GM04503 (cell line): Measurements from ENCODE around the gene LSR.

Source experiments
- DNase-seq: peaks from one replicate; pipeline ENCODE4 v3.0.0-alpha.2; 2012; ENCODE audit warnings: low read depth

Gene LSR, protein sequence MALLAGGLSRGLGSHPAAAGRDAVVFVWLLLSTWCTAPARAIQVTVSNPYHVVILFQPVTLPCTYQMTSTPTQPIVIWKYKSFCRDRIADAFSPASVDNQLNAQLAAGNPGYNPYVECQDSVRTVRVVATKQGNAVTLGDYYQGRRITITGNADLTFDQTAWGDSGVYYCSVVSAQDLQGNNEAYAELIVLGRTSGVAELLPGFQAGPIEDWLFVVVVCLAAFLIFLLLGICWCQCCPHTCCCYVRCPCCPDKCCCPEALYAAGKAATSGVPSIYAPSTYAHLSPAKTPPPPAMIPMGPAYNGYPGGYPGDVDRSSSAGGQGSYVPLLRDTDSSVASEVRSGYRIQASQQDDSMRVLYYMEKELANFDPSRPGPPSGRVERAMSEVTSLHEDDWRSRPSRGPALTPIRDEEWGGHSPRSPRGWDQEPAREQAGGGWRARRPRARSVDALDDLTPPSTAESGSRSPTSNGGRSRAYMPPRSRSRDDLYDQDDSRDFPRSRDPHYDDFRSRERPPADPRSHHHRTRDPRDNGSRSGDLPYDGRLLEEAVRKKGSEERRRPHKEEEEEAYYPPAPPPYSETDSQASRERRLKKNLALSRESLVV

GRCh38 chr19:35248310-35249145, at the start of gene LSR:
Gene LSR, plus strand, starts transcription at chr19:35249002. Its CDS starts 21 bp downstream, at chr19:35249023.
- DNase-seq: no peak

GRCh38 chr19:35199481-35199880, 49.3 kb upstream of the LSR start:
- no peak for DNase-seq

- no peak for DNase-seq
Measured at GRCh38 chr19:35202722-35203688, 45.8 kb upstream of the LSR start.

DNA sequence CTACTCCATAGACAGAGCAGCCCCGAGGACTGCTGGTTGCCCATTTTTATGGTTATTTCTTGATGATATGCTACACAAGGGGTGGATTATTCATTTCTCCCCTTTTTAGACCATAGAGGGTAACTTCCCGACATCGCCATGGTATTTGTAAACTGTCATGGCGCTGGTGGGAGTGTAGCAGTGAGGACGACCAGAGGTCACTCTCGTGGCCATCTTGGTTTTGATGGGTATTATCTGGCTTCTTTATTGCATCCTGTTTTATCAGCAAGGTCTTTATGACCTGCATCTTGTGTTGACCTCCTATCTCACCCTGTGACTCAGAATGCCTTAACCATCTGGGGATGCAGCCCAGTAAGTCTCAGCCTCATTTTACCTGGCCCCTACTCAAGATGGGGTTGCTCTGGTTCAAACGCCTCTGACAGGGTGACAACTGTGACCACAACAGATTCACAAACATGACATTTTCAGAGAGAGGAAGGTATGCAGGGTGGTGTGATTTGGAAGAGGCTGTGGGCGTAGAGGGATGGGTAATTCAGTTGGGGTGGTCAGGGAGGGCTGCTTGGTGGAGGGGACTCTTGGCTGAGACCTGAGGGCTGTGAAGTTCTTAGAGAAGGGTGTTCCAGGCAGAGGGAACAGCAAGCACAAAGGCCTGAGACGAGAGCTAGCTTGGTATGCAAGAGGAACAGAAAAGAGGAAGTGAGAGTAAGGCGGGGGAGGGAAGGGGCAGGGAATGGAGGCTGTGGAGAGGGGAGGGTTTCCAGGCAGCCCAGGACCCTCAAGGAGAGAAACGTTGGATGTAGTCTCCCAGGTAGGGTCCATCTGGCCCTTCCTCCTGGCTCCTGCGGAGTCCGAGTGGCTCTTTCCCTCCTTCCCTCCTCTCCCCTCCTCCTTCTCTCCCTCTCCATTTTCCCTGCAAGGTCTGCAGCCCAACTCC, 43.7 kb upstream of the LSR start:
- no peak for DNase-seq

DNA sequence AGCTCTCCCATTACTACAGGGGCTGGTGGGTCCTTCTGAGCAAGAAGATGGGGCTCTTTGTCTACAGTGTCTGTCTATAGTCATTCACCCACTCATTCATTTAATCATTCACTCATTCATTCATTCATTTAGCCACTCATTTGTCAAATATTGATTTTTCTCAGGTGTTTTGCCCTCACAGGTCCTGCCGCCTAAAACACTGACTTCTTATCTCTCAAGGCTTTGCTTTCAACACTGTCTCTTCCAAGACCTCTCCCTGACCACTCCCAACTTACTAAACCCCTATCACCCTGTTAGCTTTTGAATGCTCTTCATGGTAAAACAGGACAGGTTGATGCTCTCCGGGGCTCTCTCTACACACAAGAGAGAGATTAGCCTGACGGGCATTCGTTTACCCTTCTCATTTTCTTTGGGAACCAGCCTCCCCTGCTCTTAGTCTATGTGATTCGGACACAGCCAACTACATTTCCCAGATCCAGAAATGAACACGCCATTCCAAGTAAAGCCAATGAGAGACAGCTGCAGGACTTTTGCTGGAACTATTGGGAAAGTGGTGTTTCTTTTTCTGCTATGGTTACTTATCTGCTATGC, 43.0 kb upstream of the LSR start:
- no peak for DNase-seq

GRCh38 chr19:35206379-35206778, 42.4 kb upstream of the LSR start:
- DNase-seq: no peak

DNA sequence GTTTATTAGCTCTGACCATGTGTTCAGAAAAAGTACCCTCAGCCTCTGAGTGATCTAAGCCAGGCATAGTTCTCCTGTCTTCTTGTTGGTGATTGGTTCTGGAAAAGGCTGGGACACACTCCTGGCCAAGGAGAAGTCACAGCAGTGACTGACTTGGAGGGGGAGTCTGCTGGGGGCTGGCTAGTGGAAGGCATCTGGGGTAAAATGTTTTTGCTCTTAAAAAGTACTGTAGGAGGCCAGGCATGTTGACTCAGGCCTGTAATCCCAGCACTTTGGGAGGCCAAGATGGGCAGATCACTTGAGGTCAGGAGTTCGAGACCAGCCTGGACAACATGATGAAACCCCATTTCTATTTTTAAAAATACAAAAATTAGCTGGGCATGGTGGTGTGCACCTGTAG, 41.9 kb upstream of the LSR start:
- no peak for DNase-seq

DNA sequence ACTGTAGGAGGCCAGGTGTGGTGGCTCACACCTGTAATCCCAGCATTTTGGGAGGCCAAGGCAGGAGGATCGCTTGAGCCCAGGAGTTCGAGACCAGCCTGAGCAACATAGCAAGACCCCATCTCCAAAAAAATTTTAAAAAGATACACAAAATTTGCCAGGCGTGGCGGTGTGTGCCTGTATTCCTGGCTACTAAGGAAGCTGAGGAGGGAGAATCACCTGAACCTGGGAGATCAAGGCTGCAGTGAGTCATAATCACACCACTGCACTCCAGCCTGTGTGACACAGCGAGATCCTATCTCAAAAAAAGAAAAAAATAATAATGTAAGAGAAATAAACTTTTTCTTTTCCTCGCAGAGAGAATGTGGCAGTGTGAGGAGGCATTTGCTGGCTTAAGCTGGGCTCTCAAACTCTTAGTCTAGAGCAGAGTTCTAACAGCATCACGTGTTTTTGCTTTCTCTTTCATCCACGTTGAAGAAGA, 41.4 kb upstream of the LSR start:
- no peak for DNase-seq

DNA sequence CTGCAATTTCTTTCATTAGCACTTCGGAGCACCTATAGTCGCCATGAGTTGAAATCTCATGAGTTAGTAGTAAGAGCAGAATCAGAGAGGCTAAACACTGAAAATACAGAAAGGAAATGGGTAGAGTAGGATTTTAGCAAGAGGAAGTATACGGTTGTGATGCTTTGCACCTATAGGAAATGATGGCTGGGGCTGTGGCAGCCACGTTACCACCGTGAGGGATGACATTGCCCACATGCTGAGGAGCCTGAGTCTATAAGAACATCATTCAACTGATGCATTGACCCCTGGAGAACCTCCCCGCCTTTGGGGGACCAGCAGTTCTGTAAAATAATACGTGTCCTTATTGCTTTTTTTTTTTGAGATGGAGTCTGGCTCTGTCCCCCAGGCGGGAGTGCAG, 40.7 kb upstream of the LSR start:
- no peak for DNase-seq

GRCh38 chr19:35209646-35210045, 39.2 kb upstream of the LSR start:
- no peak for DNase-seq

- no peak for DNase-seq
Measured at GRCh38 chr19:35211545-35212230, 37.1 kb upstream of the LSR start.

DNA sequence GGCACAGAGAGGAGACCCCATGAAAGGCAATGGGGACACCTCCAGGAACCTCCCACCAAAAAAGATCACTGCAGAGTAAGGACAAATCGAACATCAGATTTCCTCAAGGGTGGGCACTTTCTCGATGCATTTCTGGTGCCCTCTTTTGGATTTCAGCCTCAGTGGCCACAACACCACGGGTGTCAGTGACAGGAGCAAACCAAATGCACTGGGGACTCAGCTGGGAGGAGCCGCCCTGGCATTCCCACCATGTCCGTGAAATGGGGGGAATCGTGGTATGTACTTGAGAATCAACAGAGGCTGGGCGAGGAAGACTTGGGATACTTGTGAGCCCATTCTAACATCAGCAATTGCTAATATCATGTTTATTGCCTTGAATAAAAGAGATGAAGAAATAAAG, 36.6 kb upstream of the LSR start:
- DNase-seq: no peak

DNA sequence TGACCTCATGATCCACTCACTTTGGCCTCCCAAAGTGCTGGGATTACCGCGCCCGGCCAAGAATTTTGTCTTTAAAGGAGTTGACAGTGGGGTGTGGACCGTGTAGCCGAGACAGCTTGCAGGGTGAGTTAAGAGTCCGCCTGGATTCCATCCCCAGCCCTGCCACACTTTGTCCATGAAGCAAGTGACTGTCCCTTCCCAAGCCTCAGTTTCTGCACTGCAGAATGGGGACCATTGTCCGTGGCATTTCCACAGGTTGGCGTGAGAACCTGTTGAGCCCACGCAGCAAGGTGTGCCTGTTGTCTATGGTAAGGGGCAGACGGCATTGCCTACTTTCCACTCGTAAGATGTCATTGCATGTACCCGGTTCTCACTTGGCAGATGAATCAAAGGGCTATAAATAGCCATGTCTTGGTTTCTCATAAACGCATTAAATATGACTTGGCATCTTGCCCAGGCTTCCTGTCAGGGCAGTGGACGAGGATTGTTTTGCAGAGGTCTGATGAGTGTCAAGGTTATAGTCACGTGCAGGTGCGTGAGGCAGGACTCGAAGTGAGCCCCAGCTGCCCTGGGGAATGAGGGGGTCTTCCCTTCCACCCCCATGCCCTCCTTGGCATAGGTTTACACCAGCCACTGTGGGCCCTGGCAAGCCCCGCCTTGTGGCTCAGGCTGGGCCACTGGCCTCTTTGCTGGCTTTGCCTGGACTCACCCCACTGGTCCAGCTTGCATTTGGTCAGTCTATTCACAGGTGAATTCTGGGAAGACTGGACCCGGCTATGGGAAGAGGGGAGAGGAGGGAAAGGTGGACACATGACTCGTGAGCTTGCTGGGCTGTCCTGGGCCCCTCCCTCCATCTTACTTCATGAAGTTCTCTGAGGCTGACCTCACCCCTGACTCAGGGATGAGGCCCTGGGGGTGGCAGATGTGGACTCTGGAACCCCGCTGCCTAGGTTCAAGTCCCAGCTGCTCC, 34.9 kb upstream of the LSR start:
- DNase-seq: peak; percentile 39

- DNase-seq: no peak
Measured at GRCh38 chr19:35214766-35215422, 33.9 kb upstream of the LSR start.

DNA sequence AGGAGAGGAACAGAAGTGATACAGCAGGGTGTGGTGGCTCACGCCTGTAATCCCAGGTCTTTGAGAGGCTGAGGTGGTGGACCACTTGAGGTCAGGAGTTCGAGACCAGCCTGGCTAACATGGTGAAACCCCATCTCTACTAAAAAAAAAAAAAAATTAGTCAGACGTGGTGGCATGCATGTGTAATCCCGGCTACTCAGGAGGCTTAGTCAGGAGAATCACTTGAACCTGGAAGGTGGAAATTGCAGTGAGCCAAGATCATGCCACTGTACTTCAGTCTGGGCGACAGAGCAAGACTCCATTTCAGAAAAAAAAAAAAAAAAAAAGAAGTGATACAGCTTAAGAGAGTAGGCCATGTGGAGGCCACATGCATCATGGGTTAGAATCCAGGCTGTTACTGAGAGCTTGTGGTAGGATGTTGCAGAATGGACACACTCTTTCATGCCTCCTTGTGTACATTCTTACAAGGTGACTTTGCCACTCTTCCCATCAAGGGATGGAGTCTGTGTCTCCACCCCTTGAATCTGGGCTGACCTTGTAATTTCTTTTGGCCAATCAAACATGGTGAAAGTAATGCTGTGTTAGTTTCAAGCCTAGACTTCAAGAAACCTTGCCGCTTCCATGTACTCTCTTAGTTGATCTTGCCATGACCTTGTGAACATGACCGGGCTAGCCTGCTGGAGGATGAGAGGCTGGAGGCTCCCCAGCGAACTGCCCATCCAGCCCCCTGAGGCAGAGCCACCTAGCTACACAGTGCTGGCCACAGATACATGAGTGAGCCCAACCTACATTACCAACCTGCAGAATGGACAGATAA, 32.6 kb upstream of the LSR start:
- peak; percentile 61 for DNase-seq

DNA sequence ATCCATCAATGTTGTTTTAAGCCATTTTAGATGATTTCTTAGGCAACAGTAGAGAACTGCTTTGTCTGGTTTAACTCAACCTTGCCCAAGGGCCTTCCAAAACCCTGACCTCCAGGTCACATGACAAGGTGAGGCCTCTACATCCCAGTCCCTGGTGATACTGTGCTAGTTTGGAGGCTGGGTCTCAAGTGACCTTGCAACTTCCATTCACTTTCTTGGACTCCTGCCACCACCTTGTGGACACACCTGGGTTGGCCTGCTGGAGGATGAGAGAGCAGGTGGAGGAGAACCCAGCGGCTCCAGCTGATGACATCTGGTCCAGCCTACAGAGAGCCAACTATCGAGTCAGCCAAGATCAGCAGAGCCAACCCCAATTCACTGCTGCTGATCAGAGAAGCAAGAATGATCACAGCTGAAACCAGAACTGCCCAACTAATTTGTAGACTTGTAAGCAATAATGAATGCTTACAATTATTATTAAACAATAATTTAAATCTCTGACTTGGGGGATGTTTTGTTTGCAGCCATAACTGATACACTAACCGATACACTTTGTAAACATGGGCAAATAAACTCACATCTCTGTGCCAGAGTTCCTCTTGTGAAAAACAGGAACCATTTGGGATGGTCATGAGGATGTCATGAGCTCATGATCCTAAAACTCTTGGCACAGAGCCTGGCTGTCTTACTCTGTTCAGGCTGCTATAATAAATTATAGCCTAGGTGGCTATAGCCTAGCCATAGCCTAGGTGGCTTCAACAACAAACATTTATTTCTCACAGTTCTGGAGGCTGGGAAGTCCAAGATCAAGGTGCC, 31.8 kb upstream of the LSR start:
- no peak for DNase-seq
